A549 (cell line): ENCODE measurements around the gene SLC25A47.

ENCODE experiments used
- EHMT2 ChIP-seq: fragments of 200-600 bp; sonication (generic); IDR thresholded peaks from 2 replicates; pipeline ENCODE4 v1.6.1; 2016; ENCODE audit warnings: antibody characterized with exemption, low read depth, mild to moderate bottlenecking, moderate library complexity
- HOXB13 ChIP-seq: fragments of 250-450 bp; sonication (Bioruptor Pico); IDR thresholded peaks from 2 replicates; pipeline ENCODE4 v1.5.0; 2020; ENCODE audit warnings: low read depth, mild to moderate bottlenecking, moderate library complexity
- JUNB ChIP-seq: fragments of >200 bp; sonication (Bioruptor Twin); formaldehyde crosslinking; IDR thresholded peaks from 2 replicates; pipeline ENCODE4 v1.6.1; 2016
- NR3C1 ChIP-seq: fragments of >200 bp; sonication (Bioruptor Twin); formaldehyde crosslinking; IDR thresholded peaks from 3 replicates; pipeline ENCODE4 v1.6.1; 2017
- POLR2A ChIP-seq: IDR thresholded peaks from 2 replicates; pipeline ENCODE4 v1.6.1; 2012; ENCODE audit warnings: mild to moderate bottlenecking, low read length
- SMC3 ChIP-seq: fragments of >200 bp; sonication (Bioruptor Twin); formaldehyde crosslinking; IDR thresholded peaks from 3 replicates; pipeline ENCODE4 v1.6.1; 2018; ENCODE audit warnings: inconsistent platforms
- TF ChIP-seq, protein P1 (sequence below): fragments of 450-650 bp; IDR thresholded peaks from 2 replicates; pipeline ENCODE4 v1.6.1; 2014; ENCODE audit warnings: antibody characterized with exemption
- TF ChIP-seq, protein P2 (sequence below): fragments of 200-600 bp; sonication (generic); IDR thresholded peaks from 2 replicates; pipeline ENCODE4 v1.6.1; 2016; ENCODE audit warnings: antibody characterized with exemption, mild to moderate bottlenecking, moderate library complexity
- TF ChIP-seq, protein P3 (sequence below): fragments of >200 bp; sonication (Bioruptor Twin); formaldehyde crosslinking; IDR thresholded peaks from 3 replicates; pipeline ENCODE4 v1.5.1; 2016

DNA sequence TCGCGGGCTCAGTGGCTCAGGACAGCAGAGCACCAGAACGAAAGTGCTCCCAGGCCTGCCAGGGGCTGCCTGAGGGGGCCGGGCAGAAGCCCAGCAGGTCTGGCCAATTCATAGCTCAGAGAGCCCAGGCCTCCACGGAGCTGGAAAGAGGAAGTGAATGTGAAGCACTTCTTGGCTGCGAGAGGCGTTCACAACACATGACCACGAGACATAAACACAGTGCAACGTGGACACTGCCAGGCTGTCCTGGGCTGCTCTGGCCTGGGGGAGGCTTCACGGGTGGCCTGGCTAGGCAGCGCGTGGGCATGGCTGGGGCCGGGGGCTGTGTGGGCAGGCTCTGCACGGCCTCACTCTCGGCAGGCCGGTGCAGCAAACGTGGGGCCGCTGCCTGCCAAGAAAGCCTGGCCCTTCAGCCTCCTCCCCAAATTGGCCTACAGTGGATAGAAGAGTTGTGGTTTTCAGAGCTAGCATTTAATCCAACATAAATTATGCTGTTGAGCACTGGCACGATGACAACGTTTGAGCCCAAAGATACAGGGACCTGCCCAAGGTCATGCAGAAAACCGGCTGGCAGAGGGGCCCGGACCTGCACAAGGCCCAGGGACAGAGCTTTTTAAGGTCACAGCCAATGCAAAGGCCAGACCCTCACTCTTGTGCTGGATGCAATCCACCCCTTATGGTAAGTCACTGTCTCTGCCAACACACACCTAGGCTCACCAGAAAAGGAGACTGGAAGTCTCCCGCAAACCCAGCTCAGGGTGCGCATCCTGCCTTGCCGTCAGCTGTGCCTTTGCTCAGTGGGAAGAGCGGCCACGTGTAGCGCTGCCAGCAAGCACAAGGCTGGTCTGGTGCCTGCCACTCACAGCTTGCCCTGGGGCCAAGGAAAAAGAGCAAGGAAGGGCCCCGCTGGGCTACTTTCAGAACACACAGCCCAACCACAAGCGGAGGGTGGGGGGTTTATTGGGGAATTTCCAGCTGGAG lies 25.5 kb upstream of the SLC25A47 start:
- TF ChIP-seq, protein P1, sequence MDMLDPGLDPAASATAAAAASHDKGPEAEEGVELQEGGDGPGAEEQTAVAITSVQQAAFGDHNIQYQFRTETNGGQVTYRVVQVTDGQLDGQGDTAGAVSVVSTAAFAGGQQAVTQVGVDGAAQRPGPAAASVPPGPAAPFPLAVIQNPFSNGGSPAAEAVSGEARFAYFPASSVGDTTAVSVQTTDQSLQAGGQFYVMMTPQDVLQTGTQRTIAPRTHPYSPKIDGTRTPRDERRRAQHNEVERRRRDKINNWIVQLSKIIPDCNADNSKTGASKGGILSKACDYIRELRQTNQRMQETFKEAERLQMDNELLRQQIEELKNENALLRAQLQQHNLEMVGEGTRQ, result no peak
- TF ChIP-seq, protein P2, sequence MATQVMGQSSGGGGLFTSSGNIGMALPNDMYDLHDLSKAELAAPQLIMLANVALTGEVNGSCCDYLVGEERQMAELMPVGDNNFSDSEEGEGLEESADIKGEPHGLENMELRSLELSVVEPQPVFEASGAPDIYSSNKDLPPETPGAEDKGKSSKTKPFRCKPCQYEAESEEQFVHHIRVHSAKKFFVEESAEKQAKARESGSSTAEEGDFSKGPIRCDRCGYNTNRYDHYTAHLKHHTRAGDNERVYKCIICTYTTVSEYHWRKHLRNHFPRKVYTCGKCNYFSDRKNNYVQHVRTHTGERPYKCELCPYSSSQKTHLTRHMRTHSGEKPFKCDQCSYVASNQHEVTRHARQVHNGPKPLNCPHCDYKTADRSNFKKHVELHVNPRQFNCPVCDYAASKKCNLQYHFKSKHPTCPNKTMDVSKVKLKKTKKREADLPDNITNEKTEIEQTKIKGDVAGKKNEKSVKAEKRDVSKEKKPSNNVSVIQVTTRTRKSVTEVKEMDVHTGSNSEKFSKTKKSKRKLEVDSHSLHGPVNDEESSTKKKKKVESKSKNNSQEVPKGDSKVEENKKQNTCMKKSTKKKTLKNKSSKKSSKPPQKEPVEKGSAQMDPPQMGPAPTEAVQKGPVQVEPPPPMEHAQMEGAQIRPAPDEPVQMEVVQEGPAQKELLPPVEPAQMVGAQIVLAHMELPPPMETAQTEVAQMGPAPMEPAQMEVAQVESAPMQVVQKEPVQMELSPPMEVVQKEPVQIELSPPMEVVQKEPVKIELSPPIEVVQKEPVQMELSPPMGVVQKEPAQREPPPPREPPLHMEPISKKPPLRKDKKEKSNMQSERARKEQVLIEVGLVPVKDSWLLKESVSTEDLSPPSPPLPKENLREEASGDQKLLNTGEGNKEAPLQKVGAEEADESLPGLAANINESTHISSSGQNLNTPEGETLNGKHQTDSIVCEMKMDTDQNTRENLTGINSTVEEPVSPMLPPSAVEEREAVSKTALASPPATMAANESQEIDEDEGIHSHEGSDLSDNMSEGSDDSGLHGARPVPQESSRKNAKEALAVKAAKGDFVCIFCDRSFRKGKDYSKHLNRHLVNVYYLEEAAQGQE, result no peak
- TF ChIP-seq JUNB (no peak), SMC3 (no peak), NR3C1 (no peak), POLR2A (no peak), EHMT2 (no peak), HOXB13 (CRISPR knock-in tag) (no peak)
- TF ChIP-seq, protein P3, sequence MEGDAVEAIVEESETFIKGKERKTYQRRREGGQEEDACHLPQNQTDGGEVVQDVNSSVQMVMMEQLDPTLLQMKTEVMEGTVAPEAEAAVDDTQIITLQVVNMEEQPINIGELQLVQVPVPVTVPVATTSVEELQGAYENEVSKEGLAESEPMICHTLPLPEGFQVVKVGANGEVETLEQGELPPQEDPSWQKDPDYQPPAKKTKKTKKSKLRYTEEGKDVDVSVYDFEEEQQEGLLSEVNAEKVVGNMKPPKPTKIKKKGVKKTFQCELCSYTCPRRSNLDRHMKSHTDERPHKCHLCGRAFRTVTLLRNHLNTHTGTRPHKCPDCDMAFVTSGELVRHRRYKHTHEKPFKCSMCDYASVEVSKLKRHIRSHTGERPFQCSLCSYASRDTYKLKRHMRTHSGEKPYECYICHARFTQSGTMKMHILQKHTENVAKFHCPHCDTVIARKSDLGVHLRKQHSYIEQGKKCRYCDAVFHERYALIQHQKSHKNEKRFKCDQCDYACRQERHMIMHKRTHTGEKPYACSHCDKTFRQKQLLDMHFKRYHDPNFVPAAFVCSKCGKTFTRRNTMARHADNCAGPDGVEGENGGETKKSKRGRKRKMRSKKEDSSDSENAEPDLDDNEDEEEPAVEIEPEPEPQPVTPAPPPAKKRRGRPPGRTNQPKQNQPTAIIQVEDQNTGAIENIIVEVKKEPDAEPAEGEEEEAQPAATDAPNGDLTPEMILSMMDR, result no peak
